GM18861 (cell line): ENCODE data around the gene MTUS2.
"Not testable (repeated sequence)": the region's sequence is repeated elsewhere in the genome, so short reads cannot be mapped to it uniquely, and the experiment has no call there.

Experiments used
- ATAC-seq: cut with Tn5 transposase; IDR thresholded peaks from one replicate; pipeline ENCODE4 v1.9.1; 2021; ENCODE audit not compliant: unreplicated experiment

MTUS2 gene

DNA sequence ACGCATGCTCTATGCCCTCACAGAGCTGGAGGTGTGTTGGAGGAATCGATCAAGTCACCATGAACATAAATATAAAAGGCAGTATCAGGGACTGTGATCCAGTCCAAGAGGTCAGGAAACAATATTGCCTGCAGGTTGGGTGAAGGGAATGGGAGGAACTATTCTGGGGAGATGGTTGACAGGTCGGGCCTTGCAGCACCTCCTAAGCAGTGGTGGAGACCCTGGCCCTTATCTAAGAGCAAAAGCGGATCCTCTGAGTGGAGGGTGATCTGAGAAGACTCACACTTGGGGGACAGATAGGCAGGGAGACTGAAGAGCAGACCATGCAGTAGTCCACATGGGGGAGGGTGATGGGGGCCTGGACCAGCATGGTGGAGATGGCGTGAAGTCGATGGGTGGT lies 561.9 kb downstream of the MTUS2 start:
- ATAC-seq: no peak

DNA sequence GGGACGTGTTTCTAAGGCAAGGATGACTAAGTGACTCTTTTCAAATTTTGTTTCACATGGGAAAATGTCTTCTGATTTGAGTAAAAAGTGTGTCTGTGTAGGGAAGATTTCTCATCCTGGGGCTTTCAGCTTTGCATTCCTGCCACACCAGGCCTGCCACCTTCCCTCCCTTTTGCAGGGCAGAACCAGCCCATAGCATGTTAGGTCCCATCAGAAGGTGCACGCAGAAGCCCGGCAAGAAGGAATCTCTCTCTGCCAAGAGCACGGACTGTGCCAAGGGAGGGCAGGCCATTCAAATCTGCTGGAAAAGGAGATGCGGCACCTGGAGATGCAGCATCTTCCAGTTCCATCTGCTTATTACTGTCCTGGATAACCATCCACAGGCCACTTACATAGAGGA lies 563.3 kb downstream of the MTUS2 start:
- no peak for ATAC-seq

DNA sequence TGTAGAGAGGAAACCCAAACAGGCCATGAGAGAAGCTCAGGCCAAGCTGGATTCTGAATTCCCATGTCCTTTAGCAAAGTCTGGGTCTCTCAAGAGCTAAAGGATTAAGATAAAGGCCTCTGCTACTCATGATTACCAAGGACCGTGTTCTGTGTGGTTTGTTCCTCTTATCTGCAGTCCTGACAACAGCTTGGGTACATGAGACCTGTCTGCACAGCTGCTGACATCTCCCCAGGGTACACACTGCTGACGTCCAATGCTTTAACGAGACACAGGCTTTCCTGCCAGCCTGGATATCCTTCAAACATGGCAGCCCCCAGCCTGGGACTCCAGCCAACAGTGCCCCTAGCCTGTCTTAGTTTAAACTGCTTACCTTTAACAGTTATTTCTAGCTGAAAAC lies 564.3 kb downstream of the MTUS2 start:
- ATAC-seq: no peak

DNA sequence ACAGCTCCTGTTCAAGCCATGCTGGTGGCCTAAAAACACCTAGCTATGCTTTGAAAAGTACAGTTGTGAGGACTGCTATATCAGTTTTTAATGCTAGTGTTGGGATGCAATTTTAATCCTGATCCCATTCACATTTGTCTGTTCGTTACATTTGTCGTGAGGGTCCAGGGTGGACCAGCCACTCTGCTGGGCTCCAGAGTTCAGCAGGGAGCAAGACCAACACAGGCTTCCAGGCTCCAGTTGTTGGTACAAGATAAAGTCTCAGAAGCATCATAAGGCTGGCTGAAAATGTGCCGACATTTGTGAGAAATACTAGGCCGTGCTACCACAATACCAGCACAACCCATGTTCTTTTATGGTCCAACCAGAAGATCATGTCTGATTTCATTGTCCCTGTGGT lies 564.7 kb downstream of the MTUS2 start:
- ATAC-seq: no peak

DNA sequence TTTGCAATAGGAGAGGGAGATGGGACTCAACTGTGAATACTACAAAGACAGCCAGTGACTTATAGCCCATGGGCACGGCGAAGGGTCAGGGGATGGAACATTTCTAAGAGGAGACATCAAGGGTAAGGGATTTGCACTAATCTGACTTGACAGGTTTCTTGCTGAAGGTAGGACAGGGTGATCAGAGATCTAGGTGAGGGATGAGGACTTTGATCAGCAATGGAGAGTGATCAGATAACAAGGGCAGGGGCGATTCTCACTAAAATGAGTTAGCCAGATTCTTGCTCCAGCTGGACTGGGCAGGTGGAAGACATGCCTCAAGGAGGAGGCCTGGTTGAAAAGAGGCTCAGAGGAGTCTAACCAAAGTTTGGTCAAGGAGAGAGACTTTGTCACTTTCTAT lies 566.1 kb downstream of the MTUS2 start:
- no peak for ATAC-seq

DNA sequence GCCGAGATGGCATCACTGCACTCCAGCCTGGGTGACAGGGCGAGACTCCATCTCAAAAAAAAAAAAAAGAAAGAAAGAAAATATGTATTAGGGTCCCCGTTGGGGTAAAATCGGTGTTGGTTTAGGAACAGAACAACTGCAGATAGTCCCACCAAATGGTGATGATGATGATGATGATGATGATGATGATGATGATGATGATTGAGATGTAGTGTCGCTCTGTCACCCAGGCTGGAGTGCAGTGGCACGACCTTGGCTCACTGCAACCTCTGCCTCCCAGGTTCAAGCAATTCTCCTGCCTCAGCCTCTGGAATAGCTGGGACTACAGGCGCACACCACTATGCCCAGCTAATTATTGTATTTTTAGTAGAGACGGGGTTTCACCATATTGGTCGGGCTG lies 570.5 kb downstream of the MTUS2 start:
- ATAC-seq: not testable (repeated sequence)

DNA sequence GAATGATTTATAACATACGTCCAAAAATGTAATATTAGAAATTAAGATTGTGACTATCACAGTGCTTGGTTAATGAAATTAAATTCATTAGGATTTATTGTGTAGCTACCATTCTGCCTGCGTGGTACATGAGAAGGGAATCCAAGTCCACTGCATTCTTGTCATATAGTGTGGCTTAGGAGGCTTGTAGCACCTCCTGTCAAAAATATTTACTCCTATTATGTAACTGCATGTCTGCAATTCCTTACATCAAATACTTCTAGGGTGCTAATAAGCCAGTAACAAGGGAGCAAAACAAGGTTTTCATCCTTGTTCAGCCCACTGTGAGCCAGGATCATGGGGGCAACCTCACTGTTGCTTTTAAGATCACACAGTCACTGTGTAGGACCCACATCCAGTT lies 576.3 kb downstream of the MTUS2 start:
- no peak for ATAC-seq

DNA sequence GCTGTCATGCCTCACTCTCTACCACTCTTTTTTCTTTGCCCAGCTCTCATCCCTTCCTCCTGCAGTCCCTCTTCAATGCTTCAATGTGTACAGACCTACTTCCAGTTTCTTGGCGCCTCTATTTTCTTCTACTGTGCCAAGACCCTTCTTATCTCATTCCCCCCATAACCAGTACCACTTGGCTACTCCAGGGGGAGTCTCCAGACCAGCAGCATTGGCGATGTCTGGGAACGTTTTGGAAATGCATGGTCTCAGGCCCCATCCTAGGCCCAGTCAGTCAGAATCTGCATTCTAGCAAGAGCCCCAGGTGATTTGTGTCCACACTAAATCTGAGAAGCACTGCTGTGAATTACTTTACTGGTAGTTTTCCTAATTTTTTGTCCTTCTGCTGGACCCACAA lies 577.1 kb downstream of the MTUS2 start:
- ATAC-seq: no peak

DNA sequence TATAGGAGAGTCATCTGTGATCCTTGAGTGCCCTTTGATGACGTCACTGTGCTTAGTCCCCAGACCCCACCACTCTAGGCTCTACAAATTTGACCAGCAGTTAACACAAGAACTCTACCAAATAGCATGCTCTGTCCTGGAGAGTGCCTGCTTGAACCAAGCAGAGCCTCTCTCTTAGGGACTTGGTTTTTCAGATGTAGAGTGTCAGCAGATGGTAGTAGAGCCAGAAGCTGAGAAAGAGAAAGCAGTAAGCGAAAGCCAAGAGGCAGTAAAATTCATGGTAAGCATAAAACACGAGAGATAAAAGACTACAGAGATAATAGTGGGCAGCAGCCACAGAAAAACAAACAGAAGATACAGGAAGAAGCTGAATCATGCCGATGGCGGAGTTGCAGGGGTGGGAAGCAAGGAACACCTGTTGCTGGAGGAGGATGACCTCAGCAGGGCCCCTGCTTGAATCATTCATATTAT lies 582.1 kb downstream of the MTUS2 start:
- ATAC-seq: no peak

DNA sequence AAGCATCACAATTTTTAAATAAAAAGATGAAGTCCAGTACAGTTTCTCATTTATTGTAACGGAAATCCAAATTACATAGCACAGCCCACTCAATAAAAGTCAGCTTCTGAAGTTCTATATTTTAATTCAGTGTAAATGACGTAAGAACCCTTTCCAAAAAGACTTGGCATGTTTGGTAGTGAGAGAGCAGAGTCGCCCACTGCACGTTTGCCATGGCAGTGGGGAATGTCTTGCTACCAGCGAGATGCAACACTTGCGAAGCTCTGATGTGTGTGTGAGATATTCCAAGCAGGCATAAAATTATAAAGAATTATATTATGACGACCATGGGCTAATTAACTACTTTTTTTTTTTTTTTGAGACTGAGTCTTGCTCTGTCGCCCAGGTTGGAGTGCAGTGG lies 585.3 kb downstream of the MTUS2 start:
- ATAC-seq: no peak

DNA sequence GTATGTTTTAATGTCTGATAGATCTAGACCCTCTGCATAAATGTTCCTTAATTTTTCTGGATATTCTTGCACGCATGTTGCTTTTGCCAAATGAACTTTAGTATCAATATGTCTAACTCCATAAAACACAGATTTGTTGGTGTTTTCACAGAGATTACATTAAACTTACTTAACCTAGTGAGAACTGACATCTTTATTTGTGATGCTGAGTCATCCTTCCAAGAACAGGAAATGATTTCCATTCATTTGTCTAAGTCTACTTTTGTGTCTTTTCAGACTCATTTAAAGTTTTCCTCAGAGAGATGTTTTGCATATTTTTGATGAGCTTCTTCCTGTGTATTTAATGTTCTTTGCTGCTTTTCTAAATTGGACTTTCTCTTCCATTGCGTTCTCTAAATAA lies 591.3 kb downstream of the MTUS2 start:
- no peak for ATAC-seq

DNA sequence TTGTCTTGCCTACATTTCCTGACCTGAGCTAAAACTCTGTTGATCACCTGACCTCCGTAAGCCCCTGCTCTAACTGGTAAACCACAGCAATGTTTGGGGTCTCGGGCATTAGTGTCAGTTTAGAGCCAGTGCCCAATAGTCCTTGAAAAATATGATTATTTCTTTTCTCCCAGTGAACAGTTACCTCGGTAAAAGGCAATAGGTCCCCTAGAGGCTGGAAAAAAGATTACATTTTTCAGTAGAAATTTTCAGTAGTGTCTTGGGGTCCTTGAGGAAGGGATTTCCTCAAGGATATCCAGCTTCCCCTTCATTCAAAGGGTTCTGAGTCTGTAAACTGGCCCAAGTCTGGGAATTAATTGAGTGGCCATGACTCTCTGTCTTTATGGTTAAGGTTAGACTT lies 597.9 kb downstream of the MTUS2 start:
- no peak for ATAC-seq

DNA sequence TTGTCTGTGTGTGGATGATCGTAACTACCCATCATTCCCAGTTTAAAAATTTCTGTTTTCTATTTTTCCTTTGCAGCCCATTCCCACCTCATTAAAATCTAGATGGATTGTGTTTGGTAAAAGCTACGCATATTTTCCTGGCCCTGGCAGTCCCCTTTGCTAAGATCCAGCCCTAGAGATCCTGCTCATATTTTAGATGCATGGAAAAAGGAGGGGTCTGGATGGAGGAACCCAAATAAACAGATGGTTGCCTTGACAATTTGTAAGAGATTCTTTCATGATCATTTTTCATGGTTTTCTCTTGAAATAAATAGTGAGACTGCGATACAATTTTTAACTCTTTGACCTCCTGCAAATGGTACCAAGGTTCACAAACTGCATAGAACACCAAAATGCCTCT lies 601.0 kb downstream of the MTUS2 start:
- ATAC-seq: no peak

DNA sequence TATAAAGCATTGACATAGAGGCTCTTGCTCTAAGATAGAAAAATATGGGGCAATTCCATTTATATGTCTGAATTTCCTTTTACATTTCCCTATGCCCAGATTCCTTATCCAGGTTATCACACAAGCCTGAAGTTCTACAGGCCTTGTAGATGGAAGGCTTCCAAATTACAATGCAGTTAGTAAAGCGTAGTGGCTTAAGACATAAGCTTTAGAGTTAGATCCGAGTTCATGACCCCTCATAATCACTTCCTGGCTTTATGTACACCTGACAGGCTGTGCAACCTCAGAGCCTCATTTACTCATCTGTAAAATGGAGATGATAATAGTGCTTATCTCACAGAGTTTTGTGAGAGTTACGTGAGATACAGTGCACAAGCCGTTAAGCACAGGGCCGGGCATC lies 601.9 kb downstream of the MTUS2 start:
- no peak for ATAC-seq

DNA sequence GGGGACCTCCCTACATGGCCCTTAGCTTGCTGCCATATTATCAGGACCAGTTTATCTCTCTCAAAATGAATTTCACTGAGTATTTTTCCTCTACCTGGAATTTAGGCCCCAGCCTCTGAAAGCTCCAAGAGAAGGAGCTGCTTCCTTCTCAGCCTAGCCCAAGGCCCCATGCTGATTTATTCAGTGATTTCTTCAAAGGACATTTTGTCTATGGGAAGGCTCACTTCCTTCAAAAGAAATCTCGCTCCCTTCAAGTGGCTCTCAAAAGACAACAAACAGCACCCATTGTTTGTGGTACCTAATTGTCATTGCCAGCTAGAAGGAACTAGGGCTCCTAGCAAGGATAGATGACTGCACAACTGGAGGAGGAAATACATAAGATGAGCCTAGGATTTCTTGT lies 602.9 kb downstream of the MTUS2 start:
- ATAC-seq: no peak

DNA sequence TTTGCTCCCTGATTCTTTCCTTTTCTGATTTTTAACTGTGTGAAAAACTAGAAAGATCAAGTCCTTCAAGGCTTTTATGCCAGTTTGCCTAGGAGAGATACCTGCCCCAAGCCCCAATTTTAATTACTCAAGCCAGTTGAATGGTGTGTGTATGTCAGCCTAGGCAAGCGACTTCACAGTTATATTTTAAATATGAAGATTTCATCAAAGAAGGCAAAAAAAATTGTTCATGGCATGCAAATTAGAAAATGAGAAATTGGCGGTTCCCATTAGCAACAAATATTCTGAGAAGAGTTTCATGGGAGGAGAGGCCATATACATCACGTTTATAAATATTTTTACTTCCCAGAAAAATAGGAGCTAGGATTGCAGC lies 607.8 kb downstream of the MTUS2 start:
- ATAC-seq: no peak

DNA sequence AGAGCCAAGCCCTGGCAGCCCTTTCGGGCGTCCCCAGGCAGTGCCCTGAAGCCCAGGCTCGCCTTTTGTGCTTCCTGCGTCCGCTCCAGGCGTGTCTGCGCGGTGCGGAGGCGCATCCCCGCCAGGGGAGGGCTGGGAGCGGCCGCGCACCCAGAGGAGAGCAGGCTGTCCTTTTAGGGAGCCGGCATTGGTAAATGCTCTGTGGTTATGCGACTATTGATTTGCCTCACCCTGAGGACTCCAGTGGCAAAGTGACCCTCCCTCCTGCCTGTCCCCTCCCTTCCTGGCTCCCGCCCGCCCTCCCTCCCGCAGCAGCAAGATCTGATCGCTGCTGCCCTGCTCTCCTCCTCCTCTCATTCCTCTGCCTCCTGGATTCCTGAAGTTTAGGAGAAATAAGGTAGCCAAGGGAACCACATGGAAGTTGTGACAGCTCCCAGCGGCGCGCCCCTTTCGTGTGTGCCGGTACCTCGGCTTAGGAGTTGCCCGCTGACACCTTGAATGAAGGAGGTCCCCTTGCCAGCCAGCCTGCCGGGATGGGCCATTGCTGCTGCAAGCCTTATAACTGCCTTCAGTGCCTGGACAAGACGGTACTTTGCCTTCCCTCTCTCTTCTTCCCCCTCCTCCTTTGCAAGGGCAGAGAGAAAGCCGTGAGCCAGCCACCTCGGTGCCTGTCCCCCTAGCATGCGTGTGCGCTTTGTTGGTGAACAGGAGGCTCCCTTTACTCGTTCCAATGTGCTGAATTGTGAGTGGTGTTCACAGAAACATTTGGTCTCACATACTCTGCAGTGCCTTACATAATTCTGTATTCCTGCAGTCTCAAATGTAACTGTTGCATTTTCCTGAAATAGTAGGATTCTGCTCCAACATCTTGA lies 608.4 kb downstream of the MTUS2 start:
- no peak for ATAC-seq

DNA sequence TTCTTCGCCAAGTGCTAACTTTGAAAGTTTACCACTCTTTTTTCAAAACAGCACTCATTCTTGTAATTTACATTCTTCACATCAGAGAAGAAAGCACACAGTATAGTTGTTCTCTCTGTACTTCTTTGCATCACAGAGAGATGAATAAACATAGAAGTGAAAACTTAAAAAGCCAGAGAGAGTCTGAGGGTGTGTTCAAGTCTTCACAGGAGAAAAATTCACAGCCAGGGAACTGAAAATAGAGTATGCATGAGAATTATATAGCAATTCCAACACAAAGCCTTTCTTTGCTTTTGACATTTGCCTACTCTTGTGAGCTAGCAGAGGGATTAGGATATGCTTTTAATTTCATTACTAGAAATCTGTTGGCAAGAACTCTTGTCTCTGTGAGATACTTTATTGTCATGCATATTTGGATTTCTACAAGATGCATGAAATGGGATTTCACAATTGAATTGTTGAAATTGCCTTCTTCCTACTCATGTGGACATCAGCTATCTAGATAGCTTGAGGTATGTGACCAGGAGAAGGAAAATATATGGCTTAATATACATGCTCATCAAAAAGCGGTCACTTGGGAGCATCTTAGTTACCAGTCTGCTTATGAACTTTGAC lies 609.3 kb downstream of the MTUS2 start:
- no peak for ATAC-seq

DNA sequence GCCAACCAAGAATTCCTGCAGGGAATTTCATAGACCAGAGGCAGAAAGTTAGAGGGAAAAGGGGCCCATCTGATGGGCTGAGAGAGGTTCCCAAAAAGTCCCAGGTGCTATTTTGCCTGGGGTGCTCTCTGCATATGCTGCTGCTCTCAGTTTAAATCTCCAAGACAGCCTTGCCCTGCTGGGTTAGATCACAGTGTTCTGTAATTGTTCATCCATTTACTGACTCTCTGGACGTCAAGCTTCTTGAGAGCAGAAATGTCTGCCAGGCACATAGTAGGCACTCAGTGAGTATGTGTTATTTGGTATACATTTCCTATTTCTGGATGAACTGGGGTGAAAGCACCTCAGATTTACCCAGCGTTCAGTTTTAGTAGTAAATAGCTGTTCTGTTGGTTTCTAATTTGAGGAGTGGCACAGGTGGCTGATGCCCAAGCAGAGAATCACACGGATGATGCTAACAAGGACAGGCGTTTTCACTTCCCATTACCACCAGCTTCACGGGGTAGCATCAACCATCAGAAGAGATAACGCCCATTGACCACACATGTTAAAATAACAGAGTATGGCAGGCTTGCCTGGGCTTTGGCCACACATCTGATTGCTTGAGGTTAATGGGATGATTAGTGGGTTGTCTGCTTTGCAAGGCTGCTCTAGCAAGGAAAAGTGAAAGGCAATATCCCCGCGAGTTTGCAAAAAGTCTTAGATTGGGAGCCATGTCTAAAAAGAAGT lies 614.2 kb downstream of the MTUS2 start:
- no peak for ATAC-seq

DNA sequence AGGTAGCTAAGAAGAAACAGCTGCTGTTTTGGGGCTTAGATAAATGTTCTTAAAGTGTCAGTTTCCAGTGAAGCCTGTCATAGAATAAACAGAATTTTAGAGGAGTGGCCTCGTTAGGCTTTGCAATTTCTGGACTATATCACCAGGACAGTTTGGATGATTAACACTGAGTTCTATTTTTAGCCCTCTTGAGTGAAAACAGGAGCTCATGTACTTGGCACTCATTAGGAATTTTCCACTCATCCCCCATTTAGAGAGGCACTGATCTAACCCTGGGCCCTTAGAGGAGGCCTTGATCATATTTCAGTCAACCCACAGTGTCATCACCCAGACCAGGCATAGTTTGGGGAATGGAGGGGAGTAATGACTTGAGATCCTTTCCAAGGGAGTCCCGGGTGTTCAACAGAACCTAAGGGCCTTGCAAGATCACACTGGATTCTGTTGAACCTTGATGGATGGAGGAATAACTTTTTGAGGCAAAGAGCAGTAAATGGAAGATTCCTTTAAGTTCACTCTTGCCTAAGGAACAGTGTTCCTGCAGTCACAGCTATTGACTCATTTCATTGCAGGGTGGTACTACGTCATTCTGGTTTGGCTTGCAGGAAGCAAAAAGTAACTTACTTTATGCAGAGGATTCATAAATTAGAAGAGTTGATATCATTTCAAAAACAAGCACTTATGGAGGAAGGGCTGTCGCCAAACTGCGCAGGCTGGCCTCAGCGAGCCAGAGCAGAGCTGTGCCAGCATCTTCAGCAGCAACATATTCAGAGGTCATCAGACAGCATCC lies 615.2 kb downstream of the MTUS2 start:
- ATAC-seq: no peak

DNA sequence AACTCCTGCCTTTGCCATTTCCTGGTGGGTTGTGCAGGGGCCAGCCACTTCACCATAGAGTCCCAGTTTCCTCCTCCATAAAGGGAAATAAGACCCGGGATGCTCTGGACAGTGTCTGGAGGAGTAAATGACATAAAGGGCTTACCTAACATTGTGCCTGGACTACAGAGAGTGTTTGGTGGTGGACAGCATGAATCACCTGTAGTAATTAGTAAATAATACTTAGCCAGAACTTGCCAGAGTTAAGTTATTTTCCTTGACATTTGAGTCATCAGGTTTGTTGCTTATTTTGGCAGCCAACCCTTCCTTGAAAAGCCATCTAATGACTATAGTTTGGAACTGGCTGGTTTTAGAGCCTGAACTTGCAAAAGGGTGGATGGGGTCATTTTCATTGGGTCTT lies 616.2 kb downstream of the MTUS2 start:
- no peak for ATAC-seq
